ENCODE data around the gene DNM2.

DNA sequence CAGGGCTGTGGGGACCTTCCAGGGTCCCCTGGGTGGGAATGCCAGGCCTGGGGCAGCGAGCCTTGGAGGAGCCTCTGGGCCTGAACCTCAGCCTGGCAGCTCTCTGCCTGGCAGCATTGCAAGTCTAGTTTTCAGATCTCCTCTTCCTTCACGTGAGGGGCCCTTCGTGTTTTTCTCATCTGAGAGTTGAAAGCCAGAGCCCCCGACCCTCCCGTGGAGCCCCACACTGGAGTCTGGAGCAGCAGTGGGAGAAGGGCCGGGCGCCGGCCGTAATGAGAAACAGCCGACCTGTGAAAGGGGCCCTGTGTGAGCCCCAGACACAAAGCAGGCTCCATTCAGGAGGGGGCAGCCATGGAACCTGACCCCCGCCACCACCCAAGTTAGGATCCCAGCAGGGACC is 98.8 kb downstream of the DNM2 start:
- no peak for TF ChIP-seq MAZ (IDR thresholded peaks at IDR 0.05; ENCODE audit: borderline replicate concordance, low read depth, low read length)
- TF ChIP-seq RAD21 (conservative IDR thresholded peaks at IDR 0.05 in 1 of 2, IDR thresholded peaks at IDR 0.05 in 1 of 2) = no peak
- TF ChIP-seq, protein P1, sequence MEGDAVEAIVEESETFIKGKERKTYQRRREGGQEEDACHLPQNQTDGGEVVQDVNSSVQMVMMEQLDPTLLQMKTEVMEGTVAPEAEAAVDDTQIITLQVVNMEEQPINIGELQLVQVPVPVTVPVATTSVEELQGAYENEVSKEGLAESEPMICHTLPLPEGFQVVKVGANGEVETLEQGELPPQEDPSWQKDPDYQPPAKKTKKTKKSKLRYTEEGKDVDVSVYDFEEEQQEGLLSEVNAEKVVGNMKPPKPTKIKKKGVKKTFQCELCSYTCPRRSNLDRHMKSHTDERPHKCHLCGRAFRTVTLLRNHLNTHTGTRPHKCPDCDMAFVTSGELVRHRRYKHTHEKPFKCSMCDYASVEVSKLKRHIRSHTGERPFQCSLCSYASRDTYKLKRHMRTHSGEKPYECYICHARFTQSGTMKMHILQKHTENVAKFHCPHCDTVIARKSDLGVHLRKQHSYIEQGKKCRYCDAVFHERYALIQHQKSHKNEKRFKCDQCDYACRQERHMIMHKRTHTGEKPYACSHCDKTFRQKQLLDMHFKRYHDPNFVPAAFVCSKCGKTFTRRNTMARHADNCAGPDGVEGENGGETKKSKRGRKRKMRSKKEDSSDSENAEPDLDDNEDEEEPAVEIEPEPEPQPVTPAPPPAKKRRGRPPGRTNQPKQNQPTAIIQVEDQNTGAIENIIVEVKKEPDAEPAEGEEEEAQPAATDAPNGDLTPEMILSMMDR (IDR thresholded peaks at IDR 0.05) = no peak
- TF ChIP-seq PHF8 (IDR thresholded peaks at IDR 0.05; ENCODE audit: borderline replicate concordance, low read depth) = no peak
- TF ChIP-seq, protein P2, sequence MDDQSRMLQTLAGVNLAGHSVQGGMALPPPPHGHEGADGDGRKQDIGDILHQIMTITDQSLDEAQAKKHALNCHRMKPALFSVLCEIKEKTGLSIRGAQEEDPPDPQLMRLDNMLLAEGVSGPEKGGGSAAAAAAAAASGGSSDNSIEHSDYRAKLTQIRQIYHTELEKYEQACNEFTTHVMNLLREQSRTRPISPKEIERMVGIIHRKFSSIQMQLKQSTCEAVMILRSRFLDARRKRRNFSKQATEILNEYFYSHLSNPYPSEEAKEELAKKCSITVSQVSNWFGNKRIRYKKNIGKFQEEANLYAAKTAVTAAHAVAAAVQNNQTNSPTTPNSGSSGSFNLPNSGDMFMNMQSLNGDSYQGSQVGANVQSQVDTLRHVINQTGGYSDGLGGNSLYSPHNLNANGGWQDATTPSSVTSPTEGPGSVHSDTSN (IDR thresholded peaks at IDR 0.05) = no peak
- no peak for TF ChIP-seq ZNF302 (CRISPR knock-in tag; IDR thresholded peaks at IDR 0.05)
